ENCODE measurements around the gene MAMDC2.
A peak's percentile ranks its signal among the peaks of the same experiment; 100 is the strongest.

- TF ChIP-seq, protein P1, sequence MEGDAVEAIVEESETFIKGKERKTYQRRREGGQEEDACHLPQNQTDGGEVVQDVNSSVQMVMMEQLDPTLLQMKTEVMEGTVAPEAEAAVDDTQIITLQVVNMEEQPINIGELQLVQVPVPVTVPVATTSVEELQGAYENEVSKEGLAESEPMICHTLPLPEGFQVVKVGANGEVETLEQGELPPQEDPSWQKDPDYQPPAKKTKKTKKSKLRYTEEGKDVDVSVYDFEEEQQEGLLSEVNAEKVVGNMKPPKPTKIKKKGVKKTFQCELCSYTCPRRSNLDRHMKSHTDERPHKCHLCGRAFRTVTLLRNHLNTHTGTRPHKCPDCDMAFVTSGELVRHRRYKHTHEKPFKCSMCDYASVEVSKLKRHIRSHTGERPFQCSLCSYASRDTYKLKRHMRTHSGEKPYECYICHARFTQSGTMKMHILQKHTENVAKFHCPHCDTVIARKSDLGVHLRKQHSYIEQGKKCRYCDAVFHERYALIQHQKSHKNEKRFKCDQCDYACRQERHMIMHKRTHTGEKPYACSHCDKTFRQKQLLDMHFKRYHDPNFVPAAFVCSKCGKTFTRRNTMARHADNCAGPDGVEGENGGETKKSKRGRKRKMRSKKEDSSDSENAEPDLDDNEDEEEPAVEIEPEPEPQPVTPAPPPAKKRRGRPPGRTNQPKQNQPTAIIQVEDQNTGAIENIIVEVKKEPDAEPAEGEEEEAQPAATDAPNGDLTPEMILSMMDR (conservative IDR thresholded peaks at IDR 0.05; ENCODE audit: low read depth, low read length): no peak
- TF ChIP-seq CHD1 (IDR thresholded peaks at IDR 0.05; ENCODE audit: low read depth, low read length) (no peak), SMC3 (IDR thresholded peaks at IDR 0.05; ENCODE audit: low read depth, low read length) (no peak), MXI1 (IDR thresholded peaks at IDR 0.05; ENCODE audit: borderline replicate concordance, low read depth, low read length) (no peak), POLR2A (IDR thresholded peaks at IDR 0.05; ENCODE audit: low read depth, low read length) (peak; percentile 73), RFX5 (IDR thresholded peaks at IDR 0.05; ENCODE audit: low read depth, low read length) (no peak), BHLHE40 (IDR thresholded peaks at IDR 0.05; ENCODE audit: low read depth, low read length) (no peak), MAFK (IDR thresholded peaks at IDR 0.05; ENCODE audit: low read depth, low read length) (no peak), CEBPB (IDR thresholded peaks at IDR 0.05; ENCODE audit: low read depth, low read length) (no peak), RAD21 (IDR thresholded peaks at IDR 0.05; ENCODE audit: low read length) (no peak)
- TF ChIP-seq, protein P2, sequence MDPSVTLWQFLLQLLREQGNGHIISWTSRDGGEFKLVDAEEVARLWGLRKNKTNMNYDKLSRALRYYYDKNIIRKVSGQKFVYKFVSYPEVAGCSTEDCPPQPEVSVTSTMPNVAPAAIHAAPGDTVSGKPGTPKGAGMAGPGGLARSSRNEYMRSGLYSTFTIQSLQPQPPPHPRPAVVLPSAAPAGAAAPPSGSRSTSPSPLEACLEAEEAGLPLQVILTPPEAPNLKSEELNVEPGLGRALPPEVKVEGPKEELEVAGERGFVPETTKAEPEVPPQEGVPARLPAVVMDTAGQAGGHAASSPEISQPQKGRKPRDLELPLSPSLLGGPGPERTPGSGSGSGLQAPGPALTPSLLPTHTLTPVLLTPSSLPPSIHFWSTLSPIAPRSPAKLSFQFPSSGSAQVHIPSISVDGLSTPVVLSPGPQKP (IDR thresholded peaks at IDR 0.05; ENCODE audit: borderline replicate concordance, low read depth, low read length): no peak
Observed at GRCh38 chr9:70256123-70256551, 212.5 kb downstream of the MAMDC2 start.

All from IMR-90 (cell line).